ACC112 (cell line): Measurements from ENCODE around the gene EME1.

ENCODE experiments used
- H2AFZ ChIP-seq: fragments of 200-600 bp; sonication (generic); one replicate; pipeline ENCODE4 v1.6.0; 2017; ENCODE audit warnings: antibody characterized with exemption, low read length; ENCODE audit not compliant: unreplicated experiment
- H3K27ac ChIP-seq: fragments of 200-600 bp; sonication (generic); 2 replicates; pipeline ENCODE4 v1.5.1; 2014; ENCODE audit warnings: low read depth, mild to moderate bottlenecking, antibody characterized with exemption, low read length, moderate library complexity
- H3K27me3 ChIP-seq: fragments of 200-600 bp; sonication (generic); 2 replicates; pipeline ENCODE4 v1.6.1; 2014; ENCODE audit warnings: mild to moderate bottlenecking, antibody characterized with exemption, low read length, moderate library complexity, mixed read lengths; ENCODE audit not compliant: insufficient read depth
- H3K36me3 ChIP-seq: fragments of 200-600 bp; sonication (generic); 2 replicates; pipeline ENCODE4 v1.6.1; 2016; ENCODE audit warnings: mild to moderate bottlenecking, antibody characterized with exemption, low read length, moderate library complexity, mixed read lengths; ENCODE audit not compliant: insufficient read depth
- H3K4me1 ChIP-seq: fragments of 200-600 bp; sonication (generic); one replicate; pipeline ENCODE4 v1.6.1; 2016; ENCODE audit warnings: low read length, mixed read lengths; ENCODE audit not compliant: insufficient read depth, unreplicated experiment, control insufficient read depth
- H3K4me3 ChIP-seq: fragments of 200-600 bp; sonication (generic); 2 replicates; pipeline ENCODE4 v1.5.1; 2014; ENCODE audit warnings: mild to moderate bottlenecking, low read depth, low read length
- H3K79me2 ChIP-seq: fragments of 200-600 bp; sonication (generic); one replicate; pipeline ENCODE4 v1.6.0; 2016; ENCODE audit warnings: low read length; ENCODE audit not compliant: control insufficient read depth, unreplicated experiment, insufficient read depth

EME1 gene

GRCh38 chr17:50349243-50349600 lies 23.8 kb upstream of the EME1 start:
- peaks cover 19% of the 10 kb centered on the region for H3K4me1 ChIP-seq
- H3K36me3 ChIP-seq, result no peaks in the 10 kb centered on the region
- no peak overlapping the region for H3K4me3 ChIP-seq
- H3K27me3 ChIP-seq, result no peaks in the 10 kb centered on the region
- no peak overlapping the region for H3K27ac ChIP-seq
- H2AFZ ChIP-seq, result no peak overlapping the region
- peaks cover 53% of the 10 kb centered on the region for H3K79me2 ChIP-seq

- peaks cover 3% of the 10 kb centered on the region; the same call in 1 of the 2 replicates for H3K36me3 ChIP-seq
- no peak overlapping the region for H3K4me3 ChIP-seq
- H3K79me2 ChIP-seq, result peaks cover 53% of the 10 kb centered on the region
- no peak overlapping the region for H2AFZ ChIP-seq
- H3K27ac ChIP-seq, result no peak overlapping the region
- H3K27me3 ChIP-seq, result no peaks in the 10 kb centered on the region
- H3K4me1 ChIP-seq, result peaks cover 19% of the 10 kb centered on the region
Measured at GRCh38 chr17:50350733-50351132, 22.3 kb upstream of the EME1 start.

GRCh38 chr17:50352072-50352692 lies 20.8 kb upstream of the EME1 start:
- H2AFZ ChIP-seq, result no peak overlapping the region
- peaks cover 45% of the 10 kb centered on the region for H3K79me2 ChIP-seq
- H3K27me3 ChIP-seq, result no peaks in the 10 kb centered on the region
- no peak overlapping the region for H3K4me3 ChIP-seq
- H3K36me3 ChIP-seq, result peaks cover 5% of the 10 kb centered on the region; the same call in 1 of the 2 replicates
- H3K4me1 ChIP-seq, result peaks cover 19% of the 10 kb centered on the region
- H3K27ac ChIP-seq, result no peak overlapping the region

- H3K27ac ChIP-seq, result no peak overlapping the region
- no peak overlapping the region for H2AFZ ChIP-seq
- no peak overlapping the region for H3K4me3 ChIP-seq
- no peaks in the 10 kb centered on the region for H3K27me3 ChIP-seq
- peaks cover 8% of the 10 kb centered on the region; the same call in 1 of the 2 replicates for H3K36me3 ChIP-seq
- peaks cover 13% of the 10 kb centered on the region for H3K4me1 ChIP-seq
- H3K79me2 ChIP-seq, result peaks cover 37% of the 10 kb centered on the region
Measured at GRCh38 chr17:50352693-50353599, 20.1 kb upstream of the EME1 start.

- Histone ChIP-seq H3K27me3 (no peaks in the 10 kb centered on the region), H3K27ac (no peak overlapping the region), H3K36me3 (peaks cover 13% of the 10 kb centered on the region; the same call in 1 of the 2 replicates), H2AFZ (no peak overlapping the region), H3K79me2 (peaks cover 30% of the 10 kb centered on the region), H3K4me3 (no peak overlapping the region), H3K4me1 (peaks cover 5% of the 10 kb centered on the region)
Measured at GRCh38 chr17:50353600-50354195, 19.3 kb upstream of the EME1 start.

GRCh38 chr17:50354198-50354597 lies 18.8 kb upstream of the EME1 start:
- H3K36me3 ChIP-seq, result peaks cover 13% of the 10 kb centered on the region; the same call in 1 of the 2 replicates

GRCh38 chr17:50354776-50355175 lies 18.3 kb upstream of the EME1 start:
- Histone ChIP-seq H3K4me1 (no peaks in the 10 kb centered on the region), H3K27ac (no peak overlapping the region), H2AFZ (no peak overlapping the region), H3K27me3 (no peaks in the 10 kb centered on the region), H3K36me3 (peaks cover 13% of the 10 kb centered on the region; the same call in 1 of the 2 replicates), H3K4me3 (no peak overlapping the region), H3K79me2 (peaks cover 21% of the 10 kb centered on the region)

More at GRCh38 chr17:50354198-50354597, 18.8 kb upstream of the EME1 start:
- Histone ChIP-seq H3K27me3 (no peaks in the 10 kb centered on the region), H3K27ac (no peak overlapping the region), H2AFZ (no peak overlapping the region), H3K79me2 (peaks cover 25% of the 10 kb centered on the region), H3K4me1 (peaks cover under 1% of the 10 kb centered on the region), H3K4me3 (no peak overlapping the region)

- Histone ChIP-seq H3K36me3 (peaks cover 13% of the 10 kb centered on the region; the same call in 1 of the 2 replicates), H2AFZ (no peak overlapping the region), H3K4me1 (no peaks in the 10 kb centered on the region), H3K27ac (no peak overlapping the region), H3K4me3 (no peak overlapping the region), H3K27me3 (no peaks in the 10 kb centered on the region), H3K79me2 (peaks cover 20% of the 10 kb centered on the region)
Measured at GRCh38 chr17:50355336-50355700, 17.7 kb upstream of the EME1 start.

- Histone ChIP-seq H3K4me3 (no peak overlapping the region), H2AFZ (no peak overlapping the region), H3K36me3 (peaks cover 13% of the 10 kb centered on the region; the same call in 1 of the 2 replicates), H3K4me1 (no peaks in the 10 kb centered on the region), H3K27me3 (no peaks in the 10 kb centered on the region), H3K27ac (no peak overlapping the region), H3K79me2 (peaks cover 15% of the 10 kb centered on the region)
Measured at GRCh38 chr17:50355701-50356341, 17.2 kb upstream of the EME1 start.

- peaks cover 12% of the 10 kb centered on the region for H3K79me2 ChIP-seq
- peaks cover 13% of the 10 kb centered on the region; the same call in 1 of the 2 replicates for H3K36me3 ChIP-seq
- H3K4me1 ChIP-seq, result no peaks in the 10 kb centered on the region
- H3K27me3 ChIP-seq, result no peaks in the 10 kb centered on the region
- H3K27ac ChIP-seq, result no peak overlapping the region
- no peak overlapping the region for H3K4me3 ChIP-seq
- no peak overlapping the region for H2AFZ ChIP-seq
Measured at GRCh38 chr17:50356418-50356817, 16.6 kb upstream of the EME1 start.
